Ovary (tissue), 9 donors: Measurements from ENCODE around the gene CPNE6. TPM values are rescaled to one million over a fixed set of nuclear protein-coding genes. Genes with fewer than 3 reads are reported as not detected.

Experiments
- DNase-seq, 5 donors: peaks; one replicate each; pipeline ENCODE4 v3.0.0-alpha.2; 2019 to 2020
- H3K27ac ChIP-seq, 2 donors: fragments of 200-600 bp; one replicate each; pipeline versions ENCODE4 v1.5.1 to v1.8.0; 2019 to 2022
- H3K27me3 ChIP-seq: fragments of 200-600 bp; one replicate; pipeline ENCODE4 v1.8.0; 2022
- H3K36me3 ChIP-seq: fragments of 200-600 bp; sonication (generic); one replicate; pipeline ENCODE4 v1.5.1; 2019
- H3K4me1 ChIP-seq: one replicate; pipeline ENCODE4 v1.8.1; 2013; ENCODE audit warnings: mild to moderate bottlenecking, moderate library complexity; ENCODE audit not compliant: insufficient read depth
- H3K4me3 ChIP-seq: fragments of 200-600 bp; sonication (generic); one replicate; pipeline ENCODE4 v1.5.1; 2017
- H3K9me3 ChIP-seq, 2 donors: fragments of 200-600 bp in 1 of 2; sonication (generic) in 1 of 2; one replicate each; pipeline versions ENCODE4 v1.5.1 to v1.8.1; 2013 to 2019; ENCODE audit warnings: mild to moderate bottlenecking in 1 of 2, moderate library complexity in 1 of 2
- CTCF ChIP-seq, 3 donors: fragments of 450-650 bp in 2 of 3; fragments of 200-600 bp in 1 of 3; IDR thresholded peaks; one replicate each; pipeline versions ENCODE4 v1.5.1 to v1.8.0; 2016 to 2022; ENCODE audit warnings: antibody characterized with exemption in 3 of 3, mild to moderate bottlenecking in 1 of 3
- EP300 ChIP-seq: sonication (generic); formaldehyde crosslinking; IDR thresholded peaks from one replicate; pipeline ENCODE4 v1.6.1; 2017; ENCODE audit warnings: antibody characterized with exemption
- POLR2A ChIP-seq: fragments of 450-650 bp; IDR thresholded peaks from one replicate; pipeline ENCODE4 v1.6.1; 2017; ENCODE audit warnings: antibody characterized with exemption, mild to moderate bottlenecking, moderate library complexity
- WGBS, 3 donors: extraction: QIAGEN DNeasy Blood & Tissue Kit in 1 of 3; methylation state at CpG; one replicate each; pipeline versions ENCODE4 v1.1.5 to v1.1.7; 2013 to 2017; 5-methylcytosine and 5-hydroxymethylcytosine counted together
- intact Hi-C, 4 donors: fragments of 100-400 bp; cut with DNase I; formaldehyde crosslinking; loops; one replicate each; pipeline versions ENCODE4 v1.11.0 to v1.15.1; 2022 to 2023
- polyA plus RNA-seq, 2 donors: library from polyadenylated mRNA; stranded (reverse); fragments of 200-250 nt in 1 of 2; fragments of 350-450 nt in 1 of 2; fragmentation: Illumina TruSeq in 1 of 2; extraction: RNeasy Lipid Tissue Mini Kit (QIAGEN cat#74804) in 1 of 2; gene quantifications; one replicate each; pipeline ENCODE4 v1.2.3, GENCODE V29; 2013 to 2014
- total RNA-seq, 7 donors: library from RNA; depleted of rRNA in 2 of 7; stranded (reverse); fragments of >200 nt in 2 of 7; fragmentation: NEBNext Ultra II Directional in 3 of 7; extraction: Animal tissue kit (Norgen Biotek cat#: 25700) in 3 of 7; gene quantifications; one replicate each; pipeline versions ENCODE4 v1.1.0 to v1.2.4, GENCODE V29; 2016 to 2023
- donor health status: DM: no; HTN: no; CAD: no; lungs with moderate emphysema.
- donor health status: DM: no; HTN: no; CAD: no.
- donor health status: Bipolar disorder and iron deficiency.
- donor health status: DM: yes; HTN: yes; CAD: no.
- donor health status: DM: no; HTN: no; CAD: no.
- donor health status: DM: yes; HTN: yes; CAD: no.

Gene CPNE6
- total and polyA plus RNA-seq, 9 donors: 0.08 to 0.71 (median 0.55) TPM; not detected in 6

- WGBS, 3 donors: 72 to 77% (median 77%) methylated on average over 11 of the region's 11 CpGs
- Histone ChIP-seq H3K4me1 (no peaks in the 10 kb centered on the region), H3K9me3 (no peaks in the 10 kb centered on the region), H3K4me3 (no peak overlapping the region), H3K27ac (no peak overlapping the region), H3K36me3 (no peaks in the 10 kb centered on the region), H3K27me3 (no peaks in the 10 kb centered on the region)
- TF ChIP-seq POLR2A (no peak), EP300 (no peak), CTCF (IDR thresholded peaks at IDR 0.05) (no peak)
- intact Hi-C loops: no loop called here
- DNase-seq: no peak
These were observed 4.3 kb downstream of the CPNE6 start for GRCh38 chr14:24075485-24076301.

DNA sequence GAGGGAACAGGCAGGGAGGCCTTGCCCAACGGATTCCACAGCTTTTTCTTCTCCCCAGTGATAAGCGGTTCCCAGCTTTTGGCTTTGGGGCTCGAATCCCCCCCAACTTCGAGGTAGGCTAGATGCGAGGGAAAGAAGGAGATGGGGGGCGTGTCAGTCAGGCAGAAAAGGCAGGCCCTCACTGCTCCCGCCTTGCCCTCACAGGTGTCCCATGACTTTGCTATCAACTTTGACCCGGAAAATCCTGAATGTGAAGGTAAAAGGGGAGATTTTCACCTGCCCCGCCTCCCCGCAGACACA, 4.9 kb downstream of the CPNE6 start:
- no peaks in the 10 kb centered on the region for H3K4me1 ChIP-seq
- H3K27ac ChIP-seq: no peak overlapping the region
- no peak for TF ChIP-seq CTCF (IDR thresholded peaks at IDR 0.05)
- no peak for TF ChIP-seq EP300
- no peak for TF ChIP-seq POLR2A
- no peaks in the 10 kb centered on the region for H3K9me3 ChIP-seq
- H3K36me3 ChIP-seq: no peaks in the 10 kb centered on the region
- DNase-seq: no peak
- intact Hi-C loops: no loop called here
- H3K27me3 ChIP-seq: no peaks in the 10 kb centered on the region
- H3K4me3 ChIP-seq: no peak overlapping the region
- 83 to 90% (median 85%) methylated on average over 10 of the region's 10 CpGs for WGBS, 3 donors

DNA sequence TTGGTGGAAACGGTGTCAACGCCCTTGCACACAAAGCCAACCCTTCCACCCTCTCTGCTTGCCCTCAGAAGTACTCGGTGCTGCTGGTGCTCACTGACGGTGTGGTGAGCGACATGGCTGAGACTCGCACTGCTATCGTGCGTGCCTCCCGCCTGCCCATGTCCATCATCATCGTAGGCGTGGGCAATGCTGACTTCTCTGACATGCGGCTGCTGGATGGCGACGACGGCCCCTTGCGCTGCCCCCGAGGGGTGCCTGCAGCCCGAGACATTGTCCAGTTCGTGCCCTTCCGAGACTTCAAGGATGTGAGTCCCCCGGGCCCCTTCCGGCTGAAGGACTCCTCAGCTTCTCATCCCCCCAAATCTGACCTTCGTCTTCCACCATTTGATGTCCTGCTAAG, 5.7 kb downstream of the CPNE6 start:
- 85 to 87% (median 87%) methylated on average over 23 of the region's 23 CpGs for WGBS, 3 donors
- H3K36me3 ChIP-seq: no peaks in the 10 kb centered on the region
- H3K4me3 ChIP-seq: no peak overlapping the region
- no peaks in the 10 kb centered on the region for H3K9me3 ChIP-seq
- no peak for TF ChIP-seq EP300
- TF ChIP-seq CTCF (IDR thresholded peaks at IDR 0.05): no peak
- no peak for TF ChIP-seq POLR2A
- intact Hi-C loops: no loop called here
- H3K4me1 ChIP-seq: no peaks in the 10 kb centered on the region
- no peak overlapping the region for H3K27ac ChIP-seq
- no peaks in the 10 kb centered on the region for H3K27me3 ChIP-seq
- DNase-seq: no peak

GRCh38 chr14:24078146-24078545, 6.8 kb downstream of the CPNE6 start:
- DNase-seq: no peak
- Histone ChIP-seq H3K27ac (no peak overlapping the region), H3K4me3 (no peak overlapping the region), H3K36me3 (no peaks in the 10 kb centered on the region), H3K4me1 (no peaks in the 10 kb centered on the region), H3K27me3 (no peaks in the 10 kb centered on the region), H3K9me3 (no peaks in the 10 kb centered on the region)
- intact Hi-C loops: no loop called here
- 78 to 86% (median 83%) methylated on average over 3 of the region's 3 CpGs for WGBS, 3 donors
- no peak for TF ChIP-seq CTCF (IDR thresholded peaks at IDR 0.05)
- no peak for TF ChIP-seq POLR2A
- no peak for TF ChIP-seq EP300
